ENCODE measurements around the gene DTYMK.
A peak's percentile ranks its signal among the peaks of the same experiment; 100 is the strongest.

The DTYMK gene

DNA sequence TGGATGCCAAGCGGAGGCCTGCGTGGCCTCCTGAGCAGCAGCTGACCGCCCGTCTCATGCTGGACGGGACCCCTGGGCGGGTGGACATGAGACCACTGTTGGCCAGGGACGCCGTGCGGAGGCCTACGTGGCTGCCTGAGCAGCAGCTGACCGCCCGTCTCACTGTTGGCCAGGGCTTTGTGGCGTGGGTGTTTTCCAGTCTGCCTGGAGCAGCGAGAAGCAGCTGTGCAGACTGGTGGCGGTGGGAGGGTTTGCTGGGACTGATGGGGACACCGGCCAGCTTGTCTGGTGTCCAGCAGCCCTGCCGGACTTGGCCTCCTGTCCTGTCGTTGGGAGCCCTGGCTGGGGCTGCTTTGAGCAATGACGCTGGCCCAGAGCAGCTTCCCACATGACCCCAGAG, 42.0 kb upstream of the DTYMK start:
- no peaks in the 10 kb centered on the region for H4K20me1 ChIP-seq
- H3K27ac ChIP-seq = peak overlapping the region; percentile 30; the same call in 1 of the 2 replicates
- TF ChIP-seq Cebpa-rat (IDR thresholded peaks at IDR 0.05) = no peak
- H3K9ac ChIP-seq = no peak overlapping the region
- H3K27me3 ChIP-seq = no peaks in the 10 kb centered on the region
- peaks cover 9% of the 10 kb centered on the region for H3K9me3 ChIP-seq
- peaks cover 26% of the 10 kb centered on the region for H3K36me3 ChIP-seq
- H3K4me2 ChIP-seq = peak overlapping the region; percentile 7; the same call in 1 of the 2 replicates
- peaks cover 91% of the 10 kb centered on the region for H3K4me1 ChIP-seq
- no peak overlapping the region for H3K4me3 ChIP-seq

DNA sequence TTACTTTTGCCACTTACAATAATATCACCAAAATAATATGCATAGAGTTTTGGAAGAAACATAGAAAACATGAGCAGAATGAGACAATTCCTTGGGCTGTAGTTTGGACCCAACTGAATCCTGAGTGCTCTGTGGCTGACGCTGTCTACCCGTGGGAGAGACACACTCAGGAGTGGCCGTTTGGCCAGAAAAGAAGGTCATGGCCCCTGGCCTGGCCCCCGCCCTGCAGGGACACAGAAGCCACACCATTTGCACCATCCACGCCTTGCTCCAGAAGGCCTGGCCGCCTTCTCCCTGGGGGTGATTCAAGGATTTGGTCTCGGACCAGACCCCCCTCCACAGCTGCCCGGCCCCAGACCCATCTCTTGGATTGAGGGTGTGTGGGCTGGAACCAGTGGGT, 41.4 kb upstream of the DTYMK start:
- no peak overlapping the region; the same call in 1 of the 2 replicates for H3K4me2 ChIP-seq
- TF ChIP-seq Cebpa-rat (IDR thresholded peaks at IDR 0.05) = no peak

DNA sequence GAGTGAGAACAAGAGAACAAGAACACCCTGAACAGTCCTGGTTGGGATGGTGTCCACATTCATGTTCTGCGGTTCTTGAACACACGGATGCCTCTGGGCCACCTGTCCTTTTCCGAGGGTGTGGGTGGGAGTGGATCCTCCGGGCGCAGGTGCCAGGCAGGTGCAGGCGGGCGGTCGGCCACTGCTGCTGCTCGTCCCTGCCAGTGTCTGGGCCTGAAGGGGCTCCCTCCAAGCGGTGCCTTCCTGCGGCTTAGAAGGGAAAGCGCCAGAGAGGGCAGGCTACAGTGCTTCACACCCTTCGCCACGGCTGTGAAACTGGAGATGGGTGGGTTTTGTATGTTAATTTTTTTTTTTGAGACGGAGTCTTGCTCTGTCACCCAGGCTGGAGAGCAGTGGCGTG, 39.8 kb upstream of the DTYMK start:
- TF ChIP-seq Cebpa-rat (IDR thresholded peaks at IDR 0.05) = no peak
- H3K4me1 ChIP-seq = peaks cover 78% of the 10 kb centered on the region

More for the DNA sequence above, 41.4 kb upstream of the DTYMK start:
- Histone ChIP-seq H4K20me1 (no peaks in the 10 kb centered on the region), H3K27ac (peak overlapping the region; percentile 30; the same call in 1 of the 2 replicates), H3K9ac (no peak overlapping the region), H3K4me1 (peaks cover 85% of the 10 kb centered on the region), H3K27me3 (no peaks in the 10 kb centered on the region), H3K36me3 (peaks cover 32% of the 10 kb centered on the region), H3K4me3 (no peak overlapping the region), H3K9me3 (peaks cover 15% of the 10 kb centered on the region)

DNA sequence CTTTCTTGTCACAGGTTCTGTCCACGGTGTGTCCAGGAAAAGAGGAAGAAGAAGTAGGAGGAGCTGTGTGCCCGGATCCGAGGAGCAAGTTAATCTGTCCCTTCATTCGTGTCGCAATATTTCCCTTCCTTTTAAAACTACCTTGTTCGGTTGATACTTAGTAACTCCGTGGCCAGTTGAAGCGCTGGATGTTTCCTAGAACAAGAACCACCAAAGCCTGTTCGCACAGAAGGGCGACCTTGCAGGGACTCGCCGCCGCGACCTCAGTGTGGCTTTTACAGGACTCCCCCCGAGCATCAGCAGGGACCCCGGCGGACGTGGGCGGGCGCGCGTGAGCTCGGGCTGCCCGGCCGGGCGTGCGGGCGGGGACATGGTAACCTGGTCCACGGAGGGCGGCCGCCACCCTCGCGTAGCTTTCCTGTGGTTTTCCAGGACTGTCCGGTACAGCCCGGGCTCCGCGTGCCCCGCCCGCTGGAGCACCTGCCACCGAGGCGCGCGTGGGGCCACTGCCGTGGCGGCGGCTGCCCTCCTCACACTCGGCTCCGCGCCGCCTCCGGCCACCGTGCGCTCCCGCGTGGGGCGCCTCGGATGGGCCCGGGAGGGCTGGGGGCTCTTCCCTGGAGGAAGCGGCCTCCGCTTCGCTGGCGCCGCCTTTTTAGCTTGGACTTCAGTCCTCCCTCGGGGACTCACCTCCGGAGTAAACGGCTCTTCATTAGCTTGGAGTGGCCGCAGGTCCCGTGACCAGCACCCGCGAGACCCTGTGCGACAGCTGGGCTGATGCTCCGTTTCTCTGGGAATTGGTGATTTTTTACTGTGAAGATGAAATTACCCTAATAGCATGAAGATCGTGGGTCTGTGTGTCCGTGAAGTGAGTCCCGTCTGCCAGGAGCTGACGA, 38.6 kb upstream of the DTYMK start:
- no peaks in the 10 kb centered on the region for H3K27me3 ChIP-seq
- no peaks in the 10 kb centered on the region; the same call in none of the 2 replicates for H4K20me1 ChIP-seq
- H3K4me3 ChIP-seq = no peak overlapping the region
- peak overlapping the region; percentile 65 for H3K4me2 ChIP-seq
- no peak overlapping the region for H3K27ac ChIP-seq
- peaks cover 60% of the 10 kb centered on the region for H3K36me3 ChIP-seq
- H3K9me3 ChIP-seq = peaks cover 27% of the 10 kb centered on the region
- H3K4me1 ChIP-seq = peaks cover 78% of the 10 kb centered on the region
- 0 out of 2 replicates have a peak, but pooled peaks have one; percentile 35 for TF ChIP-seq Cebpa-rat (IDR thresholded peaks at IDR 0.05)
- H3K9ac ChIP-seq = no peak overlapping the region

More for the DNA sequence above, 39.8 kb upstream of the DTYMK start:
- peak overlapping the region; percentile 65 for H3K4me2 ChIP-seq
- H3K27ac ChIP-seq = peak overlapping the region; percentile 72
- H3K9ac ChIP-seq = peak overlapping the region; percentile 53; the same call in 1 of the 2 replicates
- no peak overlapping the region for H3K4me3 ChIP-seq
- peaks cover 27% of the 10 kb centered on the region for H3K9me3 ChIP-seq
- H3K27me3 ChIP-seq = no peaks in the 10 kb centered on the region
- H3K36me3 ChIP-seq = peaks cover 48% of the 10 kb centered on the region
- H4K20me1 ChIP-seq = no peaks in the 10 kb centered on the region

DNA sequence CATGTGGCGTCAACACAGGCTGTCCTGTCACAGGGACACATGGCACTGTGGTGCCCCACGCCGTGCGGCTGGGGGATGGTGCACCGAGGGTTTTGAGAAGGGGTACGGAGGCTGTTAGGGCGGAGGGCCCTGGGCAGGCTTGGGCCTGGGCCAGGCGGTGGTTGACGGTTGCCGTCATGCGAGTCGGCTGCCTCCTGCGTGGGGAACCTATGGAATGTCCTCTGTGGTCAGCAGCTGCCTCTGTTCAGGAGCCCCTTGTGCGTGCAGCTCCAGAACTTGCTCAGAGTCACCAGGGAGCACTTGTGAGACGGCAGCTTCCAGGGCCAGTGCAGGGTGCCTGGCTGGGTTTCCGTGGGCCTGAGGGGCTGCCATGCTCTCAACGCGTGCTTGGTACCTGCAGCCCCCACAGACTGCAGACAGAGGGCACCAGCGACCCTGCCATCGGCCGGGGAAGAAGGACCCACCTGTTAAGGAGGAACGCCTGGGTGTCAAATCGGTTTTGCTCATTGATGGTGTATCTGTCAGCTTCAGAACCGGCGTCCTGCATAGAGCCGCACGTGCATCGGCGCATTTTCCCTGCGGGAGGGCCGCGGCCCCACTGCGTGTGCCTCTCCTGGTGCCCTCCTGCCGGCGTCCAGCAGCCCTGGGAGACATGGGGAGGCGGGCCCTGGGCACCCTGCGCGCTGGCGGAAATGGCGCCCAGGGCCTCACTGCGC, 37.8 kb upstream of the DTYMK start:
- no peak overlapping the region for H3K9ac ChIP-seq
- H3K4me1 ChIP-seq = peaks cover 78% of the 10 kb centered on the region
- H3K4me2 ChIP-seq = peak overlapping the region; percentile 65
- H3K9me3 ChIP-seq = peaks cover 27% of the 10 kb centered on the region
- peaks cover 68% of the 10 kb centered on the region for H3K36me3 ChIP-seq
- no peaks in the 10 kb centered on the region for H3K27me3 ChIP-seq
- H4K20me1 ChIP-seq = no peaks in the 10 kb centered on the region; the same call in none of the 2 replicates
- no peak; the same call in 1 of the 2 replicates for TF ChIP-seq Cebpa-rat (IDR thresholded peaks at IDR 0.05)
- H3K4me3 ChIP-seq = no peak overlapping the region
- no peak overlapping the region for H3K27ac ChIP-seq

DNA sequence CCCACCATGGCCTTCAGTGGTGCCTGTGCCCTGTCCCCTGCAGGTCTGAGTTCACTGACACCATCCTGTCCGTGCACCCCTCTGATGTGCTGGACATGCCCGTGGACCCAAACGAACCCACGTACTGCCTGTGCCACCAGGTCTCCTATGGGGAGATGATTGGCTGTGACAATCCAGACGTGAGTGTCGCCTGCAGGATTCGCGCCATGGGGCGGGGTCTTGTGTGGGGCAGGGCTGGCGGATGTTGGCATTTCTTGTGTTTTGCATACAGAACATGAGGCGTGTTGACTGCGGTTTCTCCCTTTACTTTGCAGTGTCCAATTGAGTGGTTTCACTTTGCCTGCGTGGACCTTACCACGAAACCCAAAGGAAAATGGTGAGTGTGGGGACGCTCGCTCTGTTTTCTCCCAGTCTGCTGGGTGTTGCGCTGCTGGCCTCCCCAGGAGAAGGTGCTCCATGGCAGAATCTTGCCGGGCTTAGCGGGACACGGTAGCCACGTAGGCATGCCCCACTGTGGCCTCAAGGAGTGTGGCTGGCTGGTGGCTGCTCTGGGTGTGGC, 36.4 kb upstream of the DTYMK start:
- peaks cover 80% of the 10 kb centered on the region for H3K4me1 ChIP-seq
- no peak overlapping the region for H3K27ac ChIP-seq
- no peak for TF ChIP-seq Cebpa-rat (IDR thresholded peaks at IDR 0.05)
- H3K9me3 ChIP-seq = peaks cover 27% of the 10 kb centered on the region
- H4K20me1 ChIP-seq = no peaks in the 10 kb centered on the region; the same call in none of the 2 replicates
- H3K36me3 ChIP-seq = peaks cover 63% of the 10 kb centered on the region
- no peak overlapping the region for H3K9ac ChIP-seq
- H3K4me3 ChIP-seq = no peak overlapping the region
- H3K27me3 ChIP-seq = no peaks in the 10 kb centered on the region
- no peak overlapping the region for H3K4me2 ChIP-seq

DNA sequence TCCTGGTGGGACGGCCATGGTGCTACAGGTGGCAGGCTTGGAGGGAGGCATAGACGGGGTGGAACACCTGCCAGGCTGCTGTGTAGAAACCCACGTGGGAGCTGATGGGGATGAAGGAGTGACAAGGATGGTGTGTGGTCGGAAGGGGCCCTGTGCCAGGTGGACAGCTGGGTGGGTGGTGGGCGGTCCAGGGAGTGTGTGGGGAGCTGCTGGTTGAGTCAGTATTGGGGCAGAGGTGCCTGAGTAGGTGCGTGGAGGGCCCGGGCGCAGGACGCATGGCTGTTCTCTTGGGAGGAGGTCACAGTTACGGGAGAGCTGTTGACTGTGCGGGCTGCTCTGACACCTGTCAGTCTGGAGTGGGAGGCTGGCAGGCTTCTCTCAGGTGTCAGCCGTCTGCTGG, 35.2 kb upstream of the DTYMK start:
- peaks cover 75% of the 10 kb centered on the region for H3K4me1 ChIP-seq
- no peaks in the 10 kb centered on the region for H3K27me3 ChIP-seq
- no peak overlapping the region for H3K4me2 ChIP-seq
- peaks cover 27% of the 10 kb centered on the region for H3K9me3 ChIP-seq
- no peak for TF ChIP-seq Cebpa-rat (IDR thresholded peaks at IDR 0.05)
- no peaks in the 10 kb centered on the region; the same call in none of the 2 replicates for H4K20me1 ChIP-seq
- H3K27ac ChIP-seq = no peak overlapping the region
- H3K9ac ChIP-seq = no peak overlapping the region
- H3K4me3 ChIP-seq = no peak overlapping the region
- peaks cover 67% of the 10 kb centered on the region for H3K36me3 ChIP-seq

DNA sequence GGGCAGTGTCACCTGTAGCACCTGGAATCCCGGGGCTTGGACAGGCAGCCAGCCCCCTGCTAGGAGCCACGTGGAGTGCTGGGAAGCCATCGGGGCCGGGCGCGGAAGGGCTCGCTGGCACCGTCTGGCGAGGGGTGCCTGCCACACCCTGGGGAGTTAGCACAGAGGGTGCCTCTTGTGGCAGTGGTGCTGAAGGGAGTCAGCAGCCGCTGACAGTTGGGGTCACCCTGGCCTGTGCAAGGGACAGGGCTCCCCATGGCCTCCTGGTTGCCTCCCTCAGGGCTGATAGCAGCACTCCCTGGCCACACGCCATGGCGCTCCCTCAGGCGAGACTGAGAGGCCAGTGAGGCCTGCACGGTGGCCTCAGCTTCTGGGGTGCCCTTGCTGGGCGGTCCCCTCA, 33.9 kb upstream of the DTYMK start:
- Histone ChIP-seq H3K4me1 (peaks cover 62% of the 10 kb centered on the region), H3K4me3 (no peak overlapping the region), H3K27me3 (no peaks in the 10 kb centered on the region), H3K36me3 (peaks cover 79% of the 10 kb centered on the region), H3K9ac (peak overlapping the region; percentile 68; the same call in 1 of the 2 replicates), H3K9me3 (peaks cover 27% of the 10 kb centered on the region), H3K27ac (peak overlapping the region; percentile 83), H4K20me1 (no peaks in the 10 kb centered on the region; the same call in none of the 2 replicates), H3K4me2 (peak overlapping the region; percentile 93)
- no peak for TF ChIP-seq Cebpa-rat (IDR thresholded peaks at IDR 0.05)

DNA sequence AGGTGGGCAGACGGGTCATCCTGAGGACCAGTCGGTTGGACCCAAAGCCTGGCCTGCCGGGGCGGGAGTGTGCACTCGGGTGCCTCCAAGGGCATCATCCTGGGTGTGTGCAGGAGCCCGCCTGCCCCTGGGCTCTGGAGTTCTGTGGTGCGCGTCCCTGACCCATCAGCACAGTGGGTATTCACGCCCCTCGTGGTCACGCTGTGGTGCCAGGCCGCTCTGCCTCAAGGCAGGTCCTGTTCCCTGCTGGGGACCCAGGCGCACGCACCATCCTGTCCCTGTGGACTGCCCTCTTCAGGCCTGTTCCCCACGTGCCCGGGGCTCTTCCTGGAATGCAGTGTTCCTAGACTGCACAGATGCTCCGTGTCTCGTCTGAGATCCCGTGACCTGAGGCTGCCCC, 33.5 kb upstream of the DTYMK start:
- Histone ChIP-seq H3K36me3 (peaks cover 80% of the 10 kb centered on the region), H3K9me3 (peaks cover 27% of the 10 kb centered on the region)

More for the DNA sequence above, 33.5 kb upstream of the DTYMK start:
- Histone ChIP-seq H3K27me3 (no peaks in the 10 kb centered on the region), H3K9ac (peak overlapping the region; percentile 68; the same call in 1 of the 2 replicates), H3K27ac (peak overlapping the region; percentile 83), H3K4me2 (peak overlapping the region; percentile 93), H3K4me1 (peaks cover 58% of the 10 kb centered on the region), H3K4me3 (peak overlapping the region; percentile 44; the same call in 1 of the 2 replicates), H4K20me1 (no peaks in the 10 kb centered on the region; the same call in none of the 2 replicates)
- TF ChIP-seq Cebpa-rat (IDR thresholded peaks at IDR 0.05) = no peak

Data from BLaER1 (cell line).